GM21515 (cell line): Measurements from ENCODE around the gene GALNS.
A peak's percentile ranks its signal among the peaks of the same experiment; 100 is the strongest.
"Not testable (repeated sequence)": the region's sequence is repeated elsewhere in the genome, so short reads cannot be mapped to it uniquely, and the experiment has no call there.

Source experiments
- ATAC-seq: cut with Tn5 transposase; IDR thresholded peaks from one replicate; pipeline ENCODE4 v1.9.1; 2021; ENCODE audit not compliant: unreplicated experiment

Gene GALNS

GRCh38 chr16:88856828-88857727 is at the start of gene GALNS, which contains the start of gene TRAPPC2L:
Gene GALNS, minus strand, starts transcription at chr16:88856947. Its CDS starts 70 bp downstream, at chr16:88856877.
Gene TRAPPC2L, plus strand, starts transcription at chr16:88857127. Its CDS starts 24 bp downstream, at chr16:88857151.
- ATAC-seq: peak; percentile 64

GRCh38 chr16:88906020-88906419 is 49.3 kb upstream of the GALNS start:
- no peak for ATAC-seq

- ATAC-seq: no peak
These were observed 48.8 kb upstream of the GALNS start for GRCh38 chr16:88905563-88905962.

GRCh38 chr16:88904676-88905365 is 48.1 kb upstream of the GALNS start:
- no peak for ATAC-seq

- no peak for ATAC-seq
These were observed 46.5 kb upstream of the GALNS start for GRCh38 chr16:88903267-88903666.

- no peak for ATAC-seq
These were observed 46.0 kb upstream of the GALNS start for GRCh38 chr16:88902744-88903143.

GRCh38 chr16:88901718-88902337 is 45.1 kb upstream of the GALNS start:
- no peak for ATAC-seq

- ATAC-seq: no peak
These were observed 43.9 kb upstream of the GALNS start for GRCh38 chr16:88900662-88901052.

- no peak for ATAC-seq
These were observed 43.3 kb upstream of the GALNS start for GRCh38 chr16:88899901-88900661.

- no peak for ATAC-seq
These were observed 41.1 kb upstream of the GALNS start for GRCh38 chr16:88897696-88898425.

GRCh38 chr16:88896238-88897070 is 39.7 kb upstream of the GALNS start:
- no peak for ATAC-seq

- ATAC-seq: no peak
These were observed 38.6 kb upstream of the GALNS start for GRCh38 chr16:88895335-88895734.

- ATAC-seq: no peak
These were observed 38.0 kb upstream of the GALNS start for GRCh38 chr16:88894681-88895300.

- ATAC-seq: not testable (repeated sequence)
These were observed 37.5 kb upstream of the GALNS start for GRCh38 chr16:88894266-88894665.

- ATAC-seq: no peak
These were observed 36.6 kb upstream of the GALNS start for GRCh38 chr16:88893127-88893968.

- ATAC-seq: no peak
These were observed 35.3 kb upstream of the GALNS start for GRCh38 chr16:88892065-88892464.

- ATAC-seq: no peak
These were observed 34.3 kb upstream of the GALNS start for GRCh38 chr16:88891083-88891482.
